GM19438 (cell line): ENCODE results near the gene SPINK13.
"Not testable (repeated sequence)": the region's sequence is repeated elsewhere in the genome, so short reads cannot be mapped to it uniquely, and the experiment has no call there.

ENCODE experiments used
- ATAC-seq: cut with Tn5 transposase; IDR thresholded peaks from one replicate; pipeline ENCODE4 v1.9.1; 2021; ENCODE audit warnings: low read depth; ENCODE audit not compliant: unreplicated experiment

The SPINK13 gene

GRCh38 chr5:148311484-148311883 is 42.9 kb downstream of the SPINK13 start:
- ATAC-seq = no peak

- ATAC-seq = no peak
These were observed 43.6 kb downstream of the SPINK13 start, which contains the start of gene SPINK7 for GRCh38 chr5:148312153-148312552. TSS of gene SPINK7 (plus strand) at chr5:148312423. CDS start at chr5:148312484, 61 bp downstream.

- ATAC-seq = no peak
These were observed 45.6 kb downstream of the SPINK13 start for GRCh38 chr5:148314187-148314586.

GRCh38 chr5:148314731-148315130 is 46.1 kb downstream of the SPINK13 start:
- no peak for ATAC-seq

- not testable (repeated sequence) for ATAC-seq
These were observed 51.7 kb downstream of the SPINK13 start for GRCh38 chr5:148320011-148320963.

- ATAC-seq = no peak
These were observed 64.8 kb downstream of the SPINK13 start for GRCh38 chr5:148333262-148333849.

GRCh38 chr5:148335259-148335658 is 66.7 kb downstream of the SPINK13 start, which contains the start of gene SPINK9:
TSS of gene SPINK9 (plus strand) at chr5:148335559. CDS start at chr5:148335614, 55 bp downstream.
- no peak for ATAC-seq
